ENCODE results near the gene YWHAQ.

The YWHAQ gene

DNA sequence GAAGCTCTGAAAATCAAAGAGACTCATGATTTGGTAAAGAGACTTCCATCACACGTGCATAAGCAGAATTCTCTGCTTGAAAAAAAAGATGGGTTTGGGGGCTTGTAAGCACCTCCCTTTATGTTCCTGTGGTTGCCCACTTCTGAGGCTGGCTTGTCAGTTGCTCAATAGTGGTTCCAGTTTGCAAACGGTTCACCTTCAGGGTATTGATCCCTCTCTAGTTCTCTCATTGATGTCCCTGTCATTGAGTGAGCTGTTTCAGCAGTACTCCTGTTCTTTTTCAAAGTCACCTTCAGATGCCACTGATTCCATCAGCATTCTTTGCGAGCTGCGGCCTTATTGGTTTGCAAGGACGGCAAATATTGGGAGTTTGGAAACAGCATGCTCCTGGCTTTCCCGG, 17.1 kb upstream of the YWHAQ start:
- POLR2A ChIA-PET = no interaction called here
- TF ChIP-seq, protein P1, sequence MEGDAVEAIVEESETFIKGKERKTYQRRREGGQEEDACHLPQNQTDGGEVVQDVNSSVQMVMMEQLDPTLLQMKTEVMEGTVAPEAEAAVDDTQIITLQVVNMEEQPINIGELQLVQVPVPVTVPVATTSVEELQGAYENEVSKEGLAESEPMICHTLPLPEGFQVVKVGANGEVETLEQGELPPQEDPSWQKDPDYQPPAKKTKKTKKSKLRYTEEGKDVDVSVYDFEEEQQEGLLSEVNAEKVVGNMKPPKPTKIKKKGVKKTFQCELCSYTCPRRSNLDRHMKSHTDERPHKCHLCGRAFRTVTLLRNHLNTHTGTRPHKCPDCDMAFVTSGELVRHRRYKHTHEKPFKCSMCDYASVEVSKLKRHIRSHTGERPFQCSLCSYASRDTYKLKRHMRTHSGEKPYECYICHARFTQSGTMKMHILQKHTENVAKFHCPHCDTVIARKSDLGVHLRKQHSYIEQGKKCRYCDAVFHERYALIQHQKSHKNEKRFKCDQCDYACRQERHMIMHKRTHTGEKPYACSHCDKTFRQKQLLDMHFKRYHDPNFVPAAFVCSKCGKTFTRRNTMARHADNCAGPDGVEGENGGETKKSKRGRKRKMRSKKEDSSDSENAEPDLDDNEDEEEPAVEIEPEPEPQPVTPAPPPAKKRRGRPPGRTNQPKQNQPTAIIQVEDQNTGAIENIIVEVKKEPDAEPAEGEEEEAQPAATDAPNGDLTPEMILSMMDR (IDR thresholded peaks at IDR 0.05; ENCODE audit: insufficient read depth, low read length, missing control alignments) = no peak
- no peak overlapping the region for H3K4me3 ChIP-seq (ENCODE audit: low read depth, low read length)
- DNase-seq (ENCODE audit: low read depth, low spot score) = no peak
- CTCF ChIA-PET = no interaction called here

- TF ChIP-seq, protein P1 (IDR thresholded peaks at IDR 0.05; ENCODE audit: insufficient read depth, low read length, missing control alignments) = no peak
- no peak for DNase-seq (ENCODE audit: low read depth, low spot score)
- ChIA-PET CTCF (no interaction called here), POLR2A (no interaction called here)
- no peak overlapping the region for H3K4me3 ChIP-seq (ENCODE audit: low read depth, low read length)
These were observed 15.6 kb upstream of the YWHAQ start for GRCh38 chr2:9646196-9647030.

- POLR2A ChIA-PET = no interaction called here
- no peak for DNase-seq (ENCODE audit: low read depth, low spot score)
These were observed 13.8 kb upstream of the YWHAQ start for GRCh38 chr2:9644603-9645002.

GRCh38 chr2:9644021-9644420, 13.2 kb upstream of the YWHAQ start:
- no peak overlapping the region for H3K4me3 ChIP-seq (ENCODE audit: low read depth, low read length)
- DNase-seq (ENCODE audit: low read depth, low spot score) = no peak
- POLR2A ChIA-PET = no interaction called here
- TF ChIP-seq, protein P1 (IDR thresholded peaks at IDR 0.05; ENCODE audit: insufficient read depth, low read length, missing control alignments) = no peak
- CTCF ChIA-PET = no interaction called here

More at GRCh38 chr2:9644603-9645002, 13.8 kb upstream of the YWHAQ start:
- TF ChIP-seq, protein P1 (IDR thresholded peaks at IDR 0.05; ENCODE audit: insufficient read depth, low read length, missing control alignments) = no peak
- CTCF ChIA-PET = no interaction called here
- no peak overlapping the region for H3K4me3 ChIP-seq (ENCODE audit: low read depth, low read length)

DNA sequence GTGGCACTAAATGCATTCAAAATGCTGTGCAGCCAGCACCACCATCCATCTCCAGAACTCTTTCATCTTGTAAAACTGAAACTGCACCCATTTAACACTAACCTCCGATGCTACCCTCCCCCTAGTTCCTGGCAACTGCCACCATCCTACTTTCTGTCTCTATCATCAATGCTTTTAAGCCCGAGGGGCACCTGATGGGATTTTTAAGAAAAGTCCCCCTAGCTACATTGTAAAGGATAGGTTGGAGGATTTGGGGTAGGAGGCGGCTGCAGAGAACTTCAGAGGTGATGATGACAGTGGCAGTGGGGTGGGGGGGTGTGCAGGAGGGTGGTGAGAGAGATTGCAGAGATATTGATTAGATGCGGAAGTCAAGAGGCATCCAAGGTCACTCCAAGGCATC, 10.8 kb upstream of the YWHAQ start:
- CTCF ChIA-PET = no interaction called here
- no peak overlapping the region for H3K4me3 ChIP-seq (ENCODE audit: low read depth, low read length)
- DNase-seq (ENCODE audit: low read depth, low spot score) = no peak
- POLR2A ChIA-PET = no interaction called here
- TF ChIP-seq, protein P1 (IDR thresholded peaks at IDR 0.05; ENCODE audit: insufficient read depth, low read length, missing control alignments) = no peak

DNA sequence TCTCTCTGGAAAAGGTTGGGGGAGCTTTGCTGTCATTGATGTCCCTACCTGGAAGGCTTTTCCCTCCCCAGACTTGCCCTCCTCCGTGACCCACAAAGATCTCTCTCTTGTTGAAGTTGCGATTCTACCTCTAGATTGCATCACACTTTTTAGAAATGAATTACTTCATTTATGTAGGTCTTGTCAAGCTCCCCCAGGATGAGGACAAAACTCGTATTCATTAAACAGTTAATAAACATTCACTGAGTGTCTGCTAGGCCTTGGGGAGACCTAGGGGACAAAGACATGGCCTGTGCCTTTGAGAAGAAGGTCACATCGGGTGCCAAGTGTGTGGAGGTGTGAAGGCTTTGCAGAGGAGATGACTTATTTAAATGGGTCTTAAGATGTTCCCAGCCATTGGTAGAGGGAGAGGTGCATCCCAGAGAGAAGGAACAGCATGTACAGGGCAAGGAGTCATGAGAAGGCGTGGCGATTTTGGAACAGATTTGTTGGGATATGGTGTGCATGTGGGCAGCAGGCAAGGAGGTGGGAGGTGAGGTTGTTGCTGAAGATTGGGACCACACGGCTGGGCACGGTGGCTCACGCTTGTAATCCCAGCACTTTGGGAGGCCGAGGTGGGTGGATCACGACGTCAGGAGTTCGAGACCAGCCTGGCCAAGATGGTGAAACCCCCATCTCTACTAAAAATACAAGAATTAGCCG, 9.8 kb upstream of the YWHAQ start:
- no peak for DNase-seq (ENCODE audit: low read depth, low spot score)
- POLR2A ChIA-PET = no interaction called here
- TF ChIP-seq, protein P1 (IDR thresholded peaks at IDR 0.05; ENCODE audit: insufficient read depth, low read length, missing control alignments) = no peak
- no peak overlapping the region for H3K4me3 ChIP-seq (ENCODE audit: low read depth, low read length)
- CTCF ChIA-PET = interaction anchor here (1.0 kb wide), 1 partner anchor 156 kb away, joined by 3 read pairs; no protein-coding TSS in a partner anchor
